Memory B cell (primary cell): Measurements from ENCODE around the gene SIDT2.
"Not testable (repeated sequence)": the region's sequence is repeated elsewhere in the genome, so short reads cannot be mapped to it uniquely, and the experiment has no call there.

Experiments
- ATAC-seq: fragments of 150-1000 bp; cut with Tn5 transposase; 2 replicates; pipeline ENCODE4 v1.10.0; 2021; ENCODE audit warnings: low read depth, mild to moderate bottlenecking, moderate library complexity
- DNase-seq, 2 donors: peaks; one replicate each; pipeline ENCODE4 v3.0.0; 2022; ENCODE audit warnings: low spot score in 2 of 2
- H3K27ac Mint-ChIP-seq: one replicate; pipeline ENCODE4 v1.8.0; 2022; ENCODE audit warnings: mild to moderate bottlenecking, moderate library complexity, mixed read lengths
- H3K27me3 Mint-ChIP-seq: one replicate; pipeline ENCODE4 v1.8.0; 2022; ENCODE audit warnings: mixed read lengths
- H3K36me3 Mint-ChIP-seq: one replicate; pipeline ENCODE4 v1.8.0; 2022; ENCODE audit warnings: mild to moderate bottlenecking, mixed read lengths
- H3K4me1 Mint-ChIP-seq: one replicate; pipeline ENCODE4 v1.8.0; 2022; ENCODE audit warnings: mixed read lengths
- H3K4me3 Mint-ChIP-seq: one replicate; pipeline ENCODE4 v1.8.0; 2022; ENCODE audit warnings: mild to moderate bottlenecking, moderate library complexity, mixed read lengths
- H3K9me3 Mint-ChIP-seq: one replicate; pipeline ENCODE4 v1.8.0; 2022; ENCODE audit warnings: mixed read lengths

The SIDT2 gene

DNA sequence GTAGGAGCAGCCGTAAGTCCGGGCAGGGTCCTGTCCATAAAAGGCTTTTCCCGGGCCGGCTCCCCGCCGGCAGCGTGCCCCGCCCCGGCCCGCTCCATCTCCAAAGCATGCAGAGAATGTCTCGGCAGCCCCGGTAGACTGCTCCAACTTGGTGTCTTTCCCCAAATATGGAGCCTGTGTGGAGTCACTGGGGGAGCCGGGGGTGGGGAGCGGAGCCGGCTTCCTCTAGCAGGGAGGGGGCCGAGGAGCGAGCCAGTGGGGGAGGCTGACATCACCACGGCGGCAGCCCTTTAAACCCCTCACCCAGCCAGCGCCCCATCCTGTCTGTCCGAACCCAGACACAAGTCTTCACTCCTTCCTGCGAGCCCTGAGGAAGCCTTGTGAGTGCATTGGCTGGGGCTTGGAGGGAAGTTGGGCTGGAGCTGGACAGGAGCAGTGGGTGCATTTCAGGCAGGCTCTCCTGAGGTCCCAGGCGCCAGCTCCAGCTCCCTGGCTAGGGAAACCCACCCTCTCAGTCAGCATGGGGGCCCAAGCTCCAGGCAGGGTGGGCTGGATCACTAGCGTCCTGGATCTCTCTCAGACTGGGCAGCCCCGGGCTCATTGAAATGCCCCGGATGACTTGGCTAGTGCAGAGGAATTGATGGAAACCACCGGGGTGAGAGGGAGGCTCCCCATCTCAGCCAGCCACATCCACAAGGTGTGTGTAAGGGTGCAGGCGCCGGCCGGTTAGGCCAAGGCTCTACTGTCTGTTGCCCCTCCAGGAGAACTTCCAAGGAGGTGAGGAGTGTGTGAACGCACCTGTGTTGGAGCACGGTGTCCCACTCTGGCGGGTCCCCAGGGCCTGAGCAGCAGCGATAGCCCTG lies 20.7 kb downstream of the SIDT2 start, which contains the start of gene TAGLN:
TSS of gene TAGLN (plus strand) at position 318 of the 863 bp plus-strand sequence. CDS start 3,644 bp downstream, outside the sequence.
- Mint-ChIP-seq H3K4me1 (peaks cover 18% of the 10 kb centered on the region), H3K4me3 (no peak within 1 kb of the TSS), H3K27ac (peak within 1 kb of the TSS; percentile 11), H3K27me3 (no peaks in the 10 kb centered on the region), H3K9me3 (no peaks in the 10 kb centered on the region), H3K36me3 (peaks cover 29% of the 10 kb centered on the region)
- ATAC-seq = no peak
- no peak for DNase-seq

- peak overlapping the region; percentile 36 for H3K27ac Mint-ChIP-seq
- DNase-seq (no peak), ATAC-seq (no peak)
- peaks cover 16% of the 10 kb centered on the region for H3K4me1 Mint-ChIP-seq
- H3K4me3 Mint-ChIP-seq = no peak overlapping the region
- no peaks in the 10 kb centered on the region for H3K9me3 Mint-ChIP-seq
- H3K36me3 Mint-ChIP-seq = peaks cover 27% of the 10 kb centered on the region
- H3K27me3 Mint-ChIP-seq = no peaks in the 10 kb centered on the region
Observed at GRCh38 chr11:117199916-117200812, 21.6 kb downstream of the SIDT2 start.

GRCh38 chr11:117200813-117201657 lies 22.5 kb downstream of the SIDT2 start:
- Mint-ChIP-seq H3K27ac (peak overlapping the region; percentile 36), H3K9me3 (no peaks in the 10 kb centered on the region), H3K4me1 (peaks cover 13% of the 10 kb centered on the region), H3K27me3 (no peaks in the 10 kb centered on the region), H3K36me3 (peaks cover 22% of the 10 kb centered on the region), H3K4me3 (no peak overlapping the region)
- DNase-seq = no peak
- ATAC-seq = no peak

- Mint-ChIP-seq H3K36me3 (peaks cover 22% of the 10 kb centered on the region), H3K27ac (no peak overlapping the region), H3K4me3 (no peak overlapping the region), H3K4me1 (peaks cover 13% of the 10 kb centered on the region), H3K9me3 (no peaks in the 10 kb centered on the region), H3K27me3 (no peaks in the 10 kb centered on the region)
- ATAC-seq = no peak
- DNase-seq = no peak
Observed at GRCh38 chr11:117201658-117202305, 23.2 kb downstream of the SIDT2 start.

DNA sequence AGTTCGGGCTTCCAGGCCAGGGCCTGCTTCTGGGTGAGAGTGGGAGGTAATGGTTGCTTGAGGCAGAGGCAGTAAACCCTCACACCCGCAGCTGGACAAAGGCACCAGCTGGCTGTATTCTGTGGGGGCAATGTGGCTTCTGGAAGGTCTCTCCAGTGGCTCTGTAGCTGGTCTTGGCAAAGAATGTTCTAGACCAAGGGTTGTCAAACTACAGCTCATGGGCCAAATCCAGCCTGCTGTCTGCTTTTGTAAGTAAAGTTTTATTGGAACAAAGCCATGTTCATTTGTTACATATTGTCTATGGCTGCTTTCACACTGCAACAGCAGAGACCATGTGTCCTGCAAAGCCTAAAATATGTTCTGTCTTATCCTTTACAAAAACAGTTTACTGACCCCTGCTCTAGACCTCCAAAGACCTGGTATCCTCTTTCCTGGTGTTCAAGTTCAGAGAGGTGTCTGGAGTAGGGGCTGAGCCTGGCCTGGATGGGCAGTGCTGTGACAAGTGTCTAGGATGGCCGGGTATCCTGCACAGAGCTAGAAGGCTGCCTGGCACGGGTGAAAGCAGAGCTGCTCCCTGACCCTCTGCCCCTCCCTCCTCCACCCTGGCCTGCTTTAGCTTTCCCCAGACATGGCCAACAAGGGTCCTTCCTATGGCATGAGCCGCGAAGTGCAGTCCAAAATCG lies 24.0 kb downstream of the SIDT2 start:
- H3K4me1 Mint-ChIP-seq = peaks cover 13% of the 10 kb centered on the region

DNA sequence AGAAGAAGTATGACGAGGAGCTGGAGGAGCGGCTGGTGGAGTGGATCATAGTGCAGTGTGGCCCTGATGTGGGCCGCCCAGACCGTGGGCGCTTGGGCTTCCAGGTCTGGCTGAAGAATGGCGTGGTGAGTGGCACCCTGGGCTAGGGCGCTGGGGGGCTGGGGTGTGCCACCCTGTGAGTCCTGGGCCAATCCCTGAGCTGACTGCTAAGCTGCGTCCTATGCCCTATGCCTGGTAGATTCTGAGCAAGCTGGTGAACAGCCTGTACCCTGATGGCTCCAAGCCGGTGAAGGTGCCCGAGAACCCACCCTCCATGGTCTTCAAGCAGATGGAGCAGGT lies 24.5 kb downstream of the SIDT2 start:
- Mint-ChIP-seq H3K4me1 (peaks cover 13% of the 10 kb centered on the region), H3K9me3 (no peaks in the 10 kb centered on the region), H3K4me3 (no peak overlapping the region), H3K27ac (peak overlapping the region; percentile 67), H3K27me3 (no peaks in the 10 kb centered on the region), H3K36me3 (peaks cover 17% of the 10 kb centered on the region)
- DNase-seq (no peak), ATAC-seq (no peak)

More for the DNA sequence above, 24.0 kb downstream of the SIDT2 start:
- no peaks in the 10 kb centered on the region for H3K27me3 Mint-ChIP-seq
- no peak overlapping the region for H3K4me3 Mint-ChIP-seq
- DNase-seq = no peak
- no peak for ATAC-seq
- peak overlapping the region; percentile 67 for H3K27ac Mint-ChIP-seq
- H3K36me3 Mint-ChIP-seq = peaks cover 18% of the 10 kb centered on the region
- H3K9me3 Mint-ChIP-seq = no peaks in the 10 kb centered on the region

- Mint-ChIP-seq H3K4me1 (peaks cover 7% of the 10 kb centered on the region), H3K27me3 (no peaks in the 10 kb centered on the region), H3K27ac (peak overlapping the region; percentile 19), H3K36me3 (peaks cover 21% of the 10 kb centered on the region), H3K9me3 (no peaks in the 10 kb centered on the region), H3K4me3 (no peak overlapping the region)
- ATAC-seq (no peak), DNase-seq (no peak)
Observed at GRCh38 chr11:117204283-117205080, 25.9 kb downstream of the SIDT2 start.

- Mint-ChIP-seq H3K9me3 (no peaks in the 10 kb centered on the region), H3K4me1 (peaks cover 7% of the 10 kb centered on the region), H3K4me3 (no peak overlapping the region), H3K27me3 (no peaks in the 10 kb centered on the region), H3K27ac (peak overlapping the region; percentile 19), H3K36me3 (peaks cover 21% of the 10 kb centered on the region)
- ATAC-seq = no peak
- DNase-seq = no peak
Observed at GRCh38 chr11:117205211-117205818, 26.8 kb downstream of the SIDT2 start.

GRCh38 chr11:117206111-117206510 lies 27.6 kb downstream of the SIDT2 start:
- H3K36me3 Mint-ChIP-seq = peaks cover 25% of the 10 kb centered on the region
- H3K27me3 Mint-ChIP-seq, H3K27ac Mint-ChIP-seq, H3K4me3 Mint-ChIP-seq, DNase-seq, ATAC-seq, H3K9me3 Mint-ChIP-seq, H3K4me1 Mint-ChIP-seq: not testable (repeated sequence)

- ATAC-seq, H3K27ac Mint-ChIP-seq, DNase-seq, H3K4me3 Mint-ChIP-seq, H3K4me1 Mint-ChIP-seq, H3K27me3 Mint-ChIP-seq, H3K9me3 Mint-ChIP-seq: not testable (repeated sequence)
- peaks cover 30% of the 10 kb centered on the region for H3K36me3 Mint-ChIP-seq
Observed at GRCh38 chr11:117206859-117207258, 28.3 kb downstream of the SIDT2 start.

GRCh38 chr11:117207481-117207880 lies 28.9 kb downstream of the SIDT2 start:
- H3K9me3 Mint-ChIP-seq, H3K27me3 Mint-ChIP-seq, DNase-seq, ATAC-seq, H3K27ac Mint-ChIP-seq, H3K4me3 Mint-ChIP-seq, H3K4me1 Mint-ChIP-seq: not testable (repeated sequence)
- peaks cover 30% of the 10 kb centered on the region for H3K36me3 Mint-ChIP-seq

GRCh38 chr11:117208710-117209109 lies 30.2 kb downstream of the SIDT2 start:
- not testable (repeated sequence) for H3K27ac Mint-ChIP-seq, H3K9me3 Mint-ChIP-seq, ATAC-seq, H3K4me1 Mint-ChIP-seq, H3K27me3 Mint-ChIP-seq, DNase-seq, H3K4me3 Mint-ChIP-seq
- H3K36me3 Mint-ChIP-seq = peaks cover 33% of the 10 kb centered on the region
